Umbilical cord (tissue), 2 donors: Measurements from ENCODE around the gene EDA. TPM values are rescaled to one million over a fixed set of nuclear protein-coding genes. Genes with fewer than 3 reads are reported as not detected.
A peak's percentile ranks its signal among the peaks of the same experiment; 100 is the strongest.

Source experiments
- DNase-seq: peaks from one replicate; pipeline ENCODE4 v3.0.0-alpha.2; 2015; ENCODE audit warnings: low spot score
- total RNA-seq: library from RNA; depleted of rRNA; stranded (reverse); fragments of >200 nt; gene quantifications from one replicate; pipeline ENCODE4 v1.2.3, GENCODE V29; 2014; ENCODE audit warnings: low replicate concordance; ENCODE audit not compliant: insufficient read depth

The EDA gene
- total RNA-seq, 1 donor from 2014 or later: 2.9 TPM

GRCh38 chrX:70026112-70026850 lies 410.4 kb downstream of the EDA start:
- DNase-seq: no peak

GRCh38 chrX:70026851-70027200 lies 410.9 kb downstream of the EDA start:
- DNase-seq: no peak

GRCh38 chrX:70029863-70030262 lies 413.9 kb downstream of the EDA start:
- peak; percentile 82 for DNase-seq

GRCh38 chrX:70030301-70030767 lies 414.4 kb downstream of the EDA start:
- DNase-seq: peak; percentile 56

- DNase-seq: peak; percentile 55
Observed at GRCh38 chrX:70032792-70033191, 416.9 kb downstream of the EDA start.

- no peak for DNase-seq
Observed at GRCh38 chrX:70033348-70034051, 417.6 kb downstream of the EDA start.

GRCh38 chrX:70034646-70035045 lies 418.7 kb downstream of the EDA start:
- no peak for DNase-seq

GRCh38 chrX:70038515-70038914 lies 422.6 kb downstream of the EDA start:
- no peak for DNase-seq

- no peak for DNase-seq
Observed at GRCh38 chrX:70038951-70039350, 423.0 kb downstream of the EDA start.

GRCh38 chrX:70039758-70040157 lies 423.8 kb downstream of the EDA start:
- no peak for DNase-seq

- no peak for DNase-seq
Observed at GRCh38 chrX:70041993-70042392, 426.1 kb downstream of the EDA start.

- no peak for DNase-seq
Observed at GRCh38 chrX:70042399-70043371, 426.8 kb downstream of the EDA start.

- no peak for DNase-seq
Observed at GRCh38 chrX:70043685-70044084, 427.8 kb downstream of the EDA start.

- no peak for DNase-seq
Observed at GRCh38 chrX:70044541-70045245, 428.8 kb downstream of the EDA start.

GRCh38 chrX:70046978-70047377 lies 431.1 kb downstream of the EDA start:
- no peak for DNase-seq

GRCh38 chrX:70049406-70049805 lies 433.5 kb downstream of the EDA start:
- no peak for DNase-seq

- no peak for DNase-seq
Observed at GRCh38 chrX:70049925-70050324, 434.0 kb downstream of the EDA start, which contains the start of gene AWAT2. Gene AWAT2, minus strand, starts transcription at chrX:70049938. Its CDS starts 6 bp downstream, at chrX:70049932.

GRCh38 chrX:70052895-70053615 lies 437.1 kb downstream of the EDA start:
- DNase-seq: no peak

- no peak for DNase-seq
Observed at GRCh38 chrX:70054391-70054790, 438.5 kb downstream of the EDA start.

- DNase-seq: no peak
Observed at GRCh38 chrX:70062076-70062475, 446.2 kb downstream of the EDA start, which contains the start of gene OTUD6A. Gene OTUD6A, plus strand, starts transcription at chrX:70062457. Its CDS starts 68 bp downstream, at chrX:70062525.
